IPS DF 19.7 (cell line): ENCODE data around the gene ESR1.
A peak's percentile ranks its signal among the peaks of the same experiment; 100 is the strongest.
"Not testable (repeated sequence)": the region's sequence is repeated elsewhere in the genome, so short reads cannot be mapped to it uniquely, and the experiment has no call there.

ENCODE experiments used
- DNase-seq: peaks from one replicate; pipeline ENCODE4 v3.0.0-alpha.2; 2013; ENCODE audit warnings: low read depth, low spot score

Gene ESR1

GRCh38 chr6:152053332-152053731, 245.8 kb downstream of the ESR1 start:
- DNase-seq, result no peak

GRCh38 chr6:152054441-152054840, 247.0 kb downstream of the ESR1 start:
- DNase-seq, result no peak

GRCh38 chr6:152055517-152055916, 248.0 kb downstream of the ESR1 start:
- DNase-seq, result no peak

- DNase-seq, result no peak
Observed at GRCh38 chr6:152057832-152058498, 250.5 kb downstream of the ESR1 start.

- no peak for DNase-seq
Observed at GRCh38 chr6:152059909-152060308, 252.4 kb downstream of the ESR1 start.

GRCh38 chr6:152062476-152062875, 255.0 kb downstream of the ESR1 start:
- no peak for DNase-seq

GRCh38 chr6:152063170-152063921, 255.9 kb downstream of the ESR1 start:
- no peak for DNase-seq

GRCh38 chr6:152068622-152069261, 261.3 kb downstream of the ESR1 start:
- DNase-seq, result no peak

- no peak for DNase-seq
Observed at GRCh38 chr6:152070556-152070955, 263.1 kb downstream of the ESR1 start.

GRCh38 chr6:152071318-152071717, 263.8 kb downstream of the ESR1 start:
- DNase-seq, result no peak

GRCh38 chr6:152071843-152072242, 264.4 kb downstream of the ESR1 start:
- DNase-seq, result no peak

GRCh38 chr6:152076242-152076641, 268.8 kb downstream of the ESR1 start:
- DNase-seq, result not testable (repeated sequence)

GRCh38 chr6:152078001-152078400, 270.5 kb downstream of the ESR1 start:
- DNase-seq, result no peak

- DNase-seq, result peak; percentile 20
Observed at GRCh38 chr6:152078804-152079203, 271.3 kb downstream of the ESR1 start.

- DNase-seq, result no peak
Observed at GRCh38 chr6:152085451-152085921, 278.0 kb downstream of the ESR1 start.

- no peak for DNase-seq
Observed at GRCh38 chr6:152086223-152086873, 278.9 kb downstream of the ESR1 start.

GRCh38 chr6:152087096-152087495, 279.6 kb downstream of the ESR1 start:
- DNase-seq, result no peak

GRCh38 chr6:152087701-152088100, 280.2 kb downstream of the ESR1 start:
- DNase-seq, result no peak

GRCh38 chr6:152089992-152090391, 282.5 kb downstream of the ESR1 start:
- DNase-seq, result no peak

GRCh38 chr6:152091201-152091600, 283.7 kb downstream of the ESR1 start:
- no peak for DNase-seq

- no peak for DNase-seq
Observed at GRCh38 chr6:152091851-152092341, 284.4 kb downstream of the ESR1 start.

GRCh38 chr6:152093711-152094110, 286.2 kb downstream of the ESR1 start:
- DNase-seq, result no peak
